Cardiac ventricle fibroblast (primary cell): ENCODE results near the gene ICOSLG. TPM values are rescaled to one million over a fixed set of nuclear protein-coding genes. Genes with fewer than 3 reads are reported as not detected.

Source experiments
- total RNA-seq: library from RNA; depleted of rRNA; stranded (reverse); fragments of >200 nt; gene quantifications from 2 replicates; pipeline ENCODE4 v1.2.3, GENCODE V29; 2015

The ICOSLG gene, protein sequence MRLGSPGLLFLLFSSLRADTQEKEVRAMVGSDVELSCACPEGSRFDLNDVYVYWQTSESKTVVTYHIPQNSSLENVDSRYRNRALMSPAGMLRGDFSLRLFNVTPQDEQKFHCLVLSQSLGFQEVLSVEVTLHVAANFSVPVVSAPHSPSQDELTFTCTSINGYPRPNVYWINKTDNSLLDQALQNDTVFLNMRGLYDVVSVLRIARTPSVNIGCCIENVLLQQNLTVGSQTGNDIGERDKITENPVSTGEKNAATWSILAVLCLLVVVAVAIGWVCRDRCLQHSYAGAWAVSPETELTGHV
- 0.87 and 0.93 TPM in 2 replicates for total RNA-seq

DNA sequence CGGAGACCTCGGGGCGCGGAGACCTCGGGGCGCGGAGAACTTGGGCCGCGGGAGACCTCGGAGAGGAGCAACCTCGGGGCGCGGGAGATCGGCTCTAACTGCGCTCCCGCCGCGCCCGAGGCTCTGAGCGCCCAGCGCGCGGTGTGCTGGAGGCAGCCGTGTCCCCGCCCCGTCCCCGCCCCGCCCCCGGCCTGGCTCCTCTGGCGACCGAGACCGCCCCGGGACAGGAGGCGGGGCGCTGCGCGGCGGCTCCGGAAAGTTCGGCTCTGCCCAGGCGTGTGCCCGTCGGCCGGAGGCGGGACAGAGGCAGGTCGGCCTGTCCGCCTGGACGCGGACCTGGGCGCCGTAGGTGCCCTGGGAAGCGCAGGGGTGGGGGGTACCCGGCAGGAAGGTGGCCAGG, at the start of gene ICOSLG:
Gene ICOSLG (minus strand): TSS at position 102 of the 400 bp plus-strand sequence. CDS start 126 bp downstream, outside the sequence.

DNA sequence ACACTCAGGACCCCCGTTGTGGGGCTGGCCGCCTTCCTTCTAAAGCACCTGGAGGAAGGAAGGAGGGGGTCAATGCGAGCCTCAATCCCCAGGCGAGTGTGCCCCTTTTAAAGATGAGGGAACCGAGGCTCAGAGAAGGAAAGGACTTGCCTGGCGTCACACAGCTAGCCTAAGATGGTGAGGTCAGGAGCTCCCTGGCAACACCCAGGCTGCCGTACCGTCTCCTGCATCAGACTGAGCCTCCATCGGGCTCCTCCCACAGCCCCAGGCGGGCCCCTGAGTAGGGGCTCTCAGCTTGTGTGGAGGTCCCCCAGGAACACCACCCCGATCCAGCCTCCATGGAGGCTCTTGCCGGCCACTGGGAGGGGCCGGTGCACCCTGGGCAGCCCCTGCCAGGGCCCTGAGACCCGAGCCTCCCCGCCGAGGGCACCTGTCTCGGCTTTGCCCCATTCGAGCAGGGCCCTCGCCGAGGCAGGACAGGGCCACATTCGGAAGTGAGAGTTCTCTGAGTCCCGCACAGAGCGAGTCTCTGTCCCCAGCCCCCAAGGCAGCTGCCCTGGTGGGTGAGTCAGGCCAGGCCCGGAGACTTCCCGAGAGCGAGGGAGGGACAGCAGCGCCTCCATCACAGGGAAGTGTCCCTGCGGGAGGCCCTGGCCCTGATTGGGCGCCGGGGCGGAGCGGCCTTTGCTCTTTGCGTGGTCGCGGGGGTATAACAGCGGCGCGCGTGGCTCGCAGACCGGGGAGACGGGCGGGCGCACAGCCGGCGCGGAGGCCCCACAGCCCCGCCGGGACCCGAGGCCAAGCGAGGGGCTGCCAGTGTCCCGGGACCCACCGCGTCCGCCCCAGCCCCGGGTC, 44.6 kb upstream of the ICOSLG start, which contains the start of gene AIRE:
Gene AIRE (plus strand): TSS at position 739 of the 855 bp plus-strand sequence. CDS start 131 bp downstream, outside the sequence.

DNA sequence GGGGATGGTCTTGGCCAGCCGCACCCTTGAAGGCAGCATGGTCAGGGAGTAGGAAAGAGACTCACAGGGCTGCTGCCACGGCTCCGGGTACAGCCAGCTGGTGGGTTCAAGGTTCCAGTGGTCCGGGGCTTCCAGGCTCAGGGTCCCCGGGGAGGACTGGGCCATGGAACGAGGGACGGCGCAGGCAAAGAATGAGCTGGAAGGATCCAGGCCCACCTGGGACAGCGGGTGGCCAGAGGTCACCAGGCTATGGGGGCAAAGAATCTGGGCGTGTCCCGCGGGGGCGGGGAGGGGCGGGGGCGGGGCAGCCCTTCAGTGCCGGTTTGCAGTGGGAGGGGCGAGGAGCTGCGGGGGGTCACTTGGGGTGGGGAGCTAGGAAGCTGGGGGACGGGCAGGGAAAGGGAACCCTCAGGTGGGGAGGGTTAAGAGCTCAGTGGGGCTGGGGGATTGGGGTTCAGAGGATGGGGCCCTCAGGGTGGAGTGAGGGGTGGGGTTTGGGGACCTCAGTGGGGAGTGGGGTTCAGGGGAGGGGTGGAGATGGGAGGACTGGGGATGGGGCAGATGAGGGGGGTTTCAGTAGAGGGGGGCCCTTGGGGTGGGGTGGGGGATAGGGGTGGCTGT, 21.0 kb upstream of the ICOSLG start, which contains the start of gene DNMT3L:
Gene DNMT3L (minus strand): TSS at position 223 of the 621 bp plus-strand sequence. CDS start 638 bp downstream, outside the sequence.

Other genes with a start within 250 kb of the ICOSLG start
- 16.0 TPM in 2 replicates for gene TRAPPC10, start 228.6 kb downstream of the ICOSLG start, total RNA-seq
- gene PWP2, start 133.5 kb downstream of the ICOSLG start, total RNA-seq = 0.75 and 2.0 TPM in 2 replicates
- gene GATD3, start 107.3 kb downstream of the ICOSLG start, total RNA-seq = 3.0 and 7.2 TPM in 2 replicates
- not detected in 2 replicates for gene DNMT3L, start 21.0 kb upstream of the ICOSLG start, total RNA-seq
- not detected in 2 replicates for gene AIRE, start 44.9 kb upstream of the ICOSLG start, total RNA-seq
- gene PFKL, start 59.1 kb upstream of the ICOSLG start, total RNA-seq = 152 and 170 TPM in 2 replicates
- gene CFAP410, start 98.4 kb upstream of the ICOSLG start, total RNA-seq = 20.1 and 22.2 TPM in 2 replicates
- not detected in 2 replicates for gene TRPM2, start 112.7 kb upstream of the ICOSLG start, total RNA-seq
- gene LRRC3, start 214.6 kb upstream of the ICOSLG start, total RNA-seq = 3.2 and 4.2 TPM in 2 replicates